ENCODE data around the gene TRAF1. TPM values are rescaled to one million over a fixed set of nuclear protein-coding genes. Genes with fewer than 3 reads are reported as not detected.

Gene TRAF1
- total RNA-seq, 1 experiment from 2014 or later = 1.8 TPM

DNA sequence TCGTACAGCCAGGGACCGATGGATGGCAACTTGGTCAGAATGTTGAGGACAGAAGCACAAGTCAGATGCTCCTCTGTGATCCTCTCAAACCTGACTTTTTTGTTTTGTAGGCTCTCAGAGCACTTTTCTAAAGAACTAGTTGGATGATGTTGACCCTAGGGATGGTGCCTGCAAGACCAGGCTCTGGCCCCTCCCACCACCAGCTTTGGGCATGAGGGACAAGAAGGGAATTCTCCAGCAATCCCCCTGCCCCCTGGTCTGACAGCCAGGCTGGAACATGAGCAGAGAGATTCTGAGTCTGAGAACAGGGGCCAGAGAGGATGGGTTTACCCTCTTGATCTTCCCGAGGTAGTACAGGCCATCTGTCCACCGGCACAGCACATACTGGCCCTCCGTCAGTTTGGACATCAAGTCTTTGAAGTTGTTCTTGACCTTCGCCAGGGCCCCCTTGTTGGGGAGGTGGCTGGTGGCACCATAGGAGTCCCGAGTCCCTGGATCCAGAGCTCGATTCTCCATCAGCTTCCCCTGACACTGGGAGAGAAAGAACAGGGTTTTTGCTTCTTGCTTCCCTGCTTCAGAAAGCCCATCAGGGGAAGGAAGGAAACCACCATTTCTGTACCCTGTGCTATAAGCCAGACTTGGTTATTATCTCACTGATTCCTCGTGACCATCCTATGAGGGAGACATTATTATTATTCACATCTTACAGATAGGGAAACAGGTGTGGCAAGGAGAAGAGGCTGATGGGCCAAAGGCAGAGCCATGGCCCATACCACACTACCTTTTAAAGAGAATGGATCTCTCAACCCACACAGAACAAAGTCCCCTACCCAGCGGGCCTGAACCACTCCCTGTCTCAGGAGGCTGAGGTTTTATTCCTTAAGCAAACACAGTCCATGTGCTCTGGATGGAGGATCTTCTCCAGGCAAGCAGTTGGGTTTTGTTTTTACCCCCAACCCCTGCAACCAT is 52.1 kb downstream of the TRAF1 start:
- H3K9me3 Mint-ChIP-seq = no peaks in the 10 kb centered on the region
- 0 out of 2 replicates have a peak overlapping the region, but pooled peaks have one; percentile 14 for H3K4me3 Mint-ChIP-seq
- ATAC-seq = no peak
- ChIA-PET CTCF (interaction anchor here (1.1 to 1.4 kb wide), 3 partner anchors 9 to 54 kb away, joined by 4 to 7 read pairs (median 4); no protein-coding TSS in a partner anchor), POLR2A (interaction anchor here (1.0 to 1.4 kb wide), 2 partner anchors 55 to 81 kb away, joined by 4 to 6 read pairs; partner anchors contain the start of gene FBXW2)
- H3K36me3 Mint-ChIP-seq = peaks cover 11% of the 10 kb centered on the region
- H3K27ac Mint-ChIP-seq = peak overlapping the region; percentile 96
- H3K4me1 Mint-ChIP-seq = peaks cover 63% of the 10 kb centered on the region
- no peak for DNase-seq (ENCODE audit: low spot score)
- no peak for TF ChIP-seq SOX15 (CRISPR knock-in tag; IDR thresholded peaks at IDR 0.05)
- TF ChIP-seq KAT7 (CRISPR knock-in tag; IDR thresholded peaks at IDR 0.05; ENCODE audit: borderline replicate concordance) = no peak
- TF ChIP-seq JAZF1 (CRISPR knock-in tag; IDR thresholded peaks at IDR 0.05) = no peak
- no peak for TF ChIP-seq ZNF512 (CRISPR knock-in tag; IDR thresholded peaks at IDR 0.05; ENCODE audit: borderline replicate concordance)
- TF ChIP-seq RORB (CRISPR knock-in tag; IDR thresholded peaks at IDR 0.05) = no peak
- no peak for TF ChIP-seq ARID4B (CRISPR knock-in tag; IDR thresholded peaks at IDR 0.05; ENCODE audit: borderline replicate concordance)
- TF ChIP-seq CREM (CRISPR knock-in tag; IDR thresholded peaks at IDR 0.05) = no peak
- no peak for TF ChIP-seq FOXK1 (CRISPR knock-in tag; IDR thresholded peaks at IDR 0.05)
- TF ChIP-seq JUN (CRISPR knock-in tag; IDR thresholded peaks at IDR 0.05) = no peak
- TF ChIP-seq, protein P1, sequence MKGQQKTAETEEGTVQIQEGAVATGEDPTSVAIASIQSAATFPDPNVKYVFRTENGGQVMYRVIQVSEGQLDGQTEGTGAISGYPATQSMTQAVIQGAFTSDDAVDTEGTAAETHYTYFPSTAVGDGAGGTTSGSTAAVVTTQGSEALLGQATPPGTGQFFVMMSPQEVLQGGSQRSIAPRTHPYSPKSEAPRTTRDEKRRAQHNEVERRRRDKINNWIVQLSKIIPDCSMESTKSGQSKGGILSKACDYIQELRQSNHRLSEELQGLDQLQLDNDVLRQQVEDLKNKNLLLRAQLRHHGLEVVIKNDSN (CRISPR knock-in tag; IDR thresholded peaks at IDR 0.05) = no peak
- TF ChIP-seq CBFB (CRISPR knock-in tag; IDR thresholded peaks at IDR 0.05; ENCODE audit: low read depth) = no peak
- TF ChIP-seq ZNF423 (CRISPR knock-in tag; IDR thresholded peaks at IDR 0.05) = no peak
- TF ChIP-seq ATF1 (CRISPR knock-in tag; IDR thresholded peaks at IDR 0.05) = no peak
- no peak for TF ChIP-seq ELF4 (CRISPR knock-in tag; IDR thresholded peaks at IDR 0.05; ENCODE audit: low read depth)
- no peak for TF ChIP-seq ZBTB21 (CRISPR knock-in tag; IDR thresholded peaks at IDR 0.05; ENCODE audit: borderline replicate concordance)
- peaks cover 12% of the 10 kb centered on the region for H3K27me3 Mint-ChIP-seq (ENCODE audit: low read depth)

DNA sequence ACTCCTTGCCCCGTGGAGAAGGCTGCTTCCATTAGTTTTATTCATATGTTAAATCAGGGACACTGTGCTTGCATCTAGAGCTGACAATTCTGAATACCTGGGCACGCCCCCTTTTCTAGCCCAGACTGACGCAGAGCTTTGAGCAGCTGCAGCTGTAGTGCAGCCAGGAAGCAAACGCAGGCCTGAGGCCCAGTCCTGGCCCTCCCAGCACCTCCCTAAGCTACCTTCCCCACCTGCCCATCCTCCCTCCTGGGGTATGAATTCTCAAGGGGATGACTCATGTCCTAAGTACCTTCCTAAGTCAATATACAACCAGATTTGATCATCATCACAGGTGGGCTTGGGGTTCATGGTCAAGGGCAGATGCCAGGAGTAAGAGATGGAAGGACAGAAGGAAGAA is 53.1 kb downstream of the TRAF1 start:
- ChIA-PET POLR2A (interaction anchor here (0.6 to 1.5 kb wide), 6 partner anchors 21 to 80 kb away, joined by 3 to 6 read pairs (median 4); partner anchors contain the start of genes FBXW2 and TRAF1), CTCF (interaction anchor here (1.0 to 1.8 kb wide), 9 partner anchors 9 to 118 kb away, joined by 3 to 9 read pairs (median 4); no protein-coding TSS in a partner anchor)
- Mint-ChIP-seq H3K27me3 (ENCODE audit: low read depth) (peaks cover 12% of the 10 kb centered on the region), H3K4me1 (peaks cover 60% of the 10 kb centered on the region), H3K27ac (peak overlapping the region; percentile 96), H3K36me3 (peaks cover 11% of the 10 kb centered on the region), H3K4me3 (peak overlapping the region; percentile 14), H3K9me3 (no peaks in the 10 kb centered on the region)
- DNase-seq (ENCODE audit: low spot score) (peak; percentile 89), ATAC-seq (peak; percentile 57)
- TF ChIP-seq FOXK1 (CRISPR knock-in tag; IDR thresholded peaks at IDR 0.05) (0 out of 2 replicates have a peak, but pooled peaks have one; percentile 26), ZNF232 (CRISPR knock-in tag; IDR thresholded peaks at IDR 0.05) (no peak), FOXP4 (CRISPR knock-in tag; IDR thresholded peaks at IDR 0.05) (peak; percentile 48; the same call in 1 of the 2 replicates), SP1 (CRISPR knock-in tag; conservative IDR thresholded peaks at IDR 0.05) (peak; percentile 66), ZNF423 (CRISPR knock-in tag; IDR thresholded peaks at IDR 0.05) (peak; percentile 53; the same call in 1 of the 2 replicates), ETV6 (CRISPR knock-in tag; IDR thresholded peaks at IDR 0.05) (peak; percentile 30; the same call in 1 of the 2 replicates), NR1H2 (CRISPR knock-in tag; IDR thresholded peaks at IDR 0.05) (no peak), ELF4 (CRISPR knock-in tag; IDR thresholded peaks at IDR 0.05; ENCODE audit: low read depth) (no peak)
- TF ChIP-seq, protein P2, sequence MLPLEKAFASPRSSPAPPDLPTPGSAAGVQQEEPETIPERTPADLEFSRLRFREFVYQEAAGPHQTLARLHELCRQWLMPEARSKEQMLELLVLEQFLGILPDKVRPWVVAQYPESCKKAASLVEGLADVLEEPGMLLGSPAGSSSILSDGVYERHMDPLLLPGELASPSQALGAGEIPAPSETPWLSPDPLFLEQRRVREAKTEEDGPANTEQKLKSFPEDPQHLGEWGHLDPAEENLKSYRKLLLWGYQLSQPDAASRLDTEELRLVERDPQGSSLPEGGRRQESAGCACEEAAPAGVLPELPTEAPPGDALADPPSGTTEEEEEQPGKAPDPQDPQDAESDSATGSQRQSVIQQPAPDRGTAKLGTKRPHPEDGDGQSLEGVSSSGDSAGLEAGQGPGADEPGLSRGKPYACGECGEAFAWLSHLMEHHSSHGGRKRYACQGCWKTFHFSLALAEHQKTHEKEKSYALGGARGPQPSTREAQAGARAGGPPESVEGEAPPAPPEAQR (CRISPR knock-in tag; IDR thresholded peaks at IDR 0.05) = no peak

All from WTC11 (cell line).